ENCODE data around the gene SLC25A46.
"Not testable (repeated sequence)": the region's sequence is repeated elsewhere in the genome, so short reads cannot be mapped to it uniquely, and the experiment has no call there.

SLC25A46 gene

GRCh38 chr5:110738812-110739651 is at the start of gene SLC25A46:
SLC25A46 (plus strand) TSS chr5:110739007; CDS start chr5:110739120, 113 bp downstream.
- DNase-seq (ENCODE audit: low spot score) = peak; percentile 86

DNA sequence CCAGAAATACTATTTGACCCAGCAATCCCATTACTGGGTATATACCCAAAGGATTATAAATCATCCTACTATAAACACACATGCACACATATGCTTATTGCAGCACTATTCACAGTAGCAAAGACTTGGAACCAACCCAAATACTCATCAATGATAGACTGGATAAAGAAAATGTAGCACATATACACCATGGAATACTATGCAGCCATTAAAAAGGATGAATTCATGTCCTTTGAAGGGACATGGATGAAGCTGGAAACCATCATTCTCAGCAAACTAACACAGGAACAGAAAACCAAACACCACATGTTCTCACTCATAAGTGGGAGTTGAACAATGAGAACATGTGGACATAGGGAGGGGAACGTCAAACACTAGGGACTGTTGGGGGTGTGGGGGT is 48.2 kb upstream of the SLC25A46 start:
- not testable (repeated sequence) for DNase-seq (ENCODE audit: low spot score)

DNA sequence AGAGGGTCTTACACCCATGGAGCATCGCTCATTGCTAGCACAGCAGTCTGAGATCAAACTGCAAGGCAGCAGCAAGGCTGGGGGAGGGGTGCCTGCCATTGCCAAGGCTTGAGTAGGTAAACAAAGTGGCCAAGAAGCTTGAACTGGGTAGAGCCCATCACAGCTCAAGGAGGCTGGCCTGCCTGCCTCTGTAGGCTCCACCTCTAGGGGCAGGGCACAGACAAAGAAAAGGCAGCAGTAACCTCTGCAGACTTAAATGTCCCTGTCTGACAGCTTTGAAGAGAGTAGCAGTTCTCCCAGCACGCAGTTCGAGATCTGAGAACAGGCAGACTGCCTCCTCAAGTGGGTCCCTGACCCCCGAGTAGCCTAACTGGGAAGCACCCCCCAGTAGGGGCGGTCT is 46.1 kb upstream of the SLC25A46 start:
- DNase-seq (ENCODE audit: low spot score) = not testable (repeated sequence)

DNA sequence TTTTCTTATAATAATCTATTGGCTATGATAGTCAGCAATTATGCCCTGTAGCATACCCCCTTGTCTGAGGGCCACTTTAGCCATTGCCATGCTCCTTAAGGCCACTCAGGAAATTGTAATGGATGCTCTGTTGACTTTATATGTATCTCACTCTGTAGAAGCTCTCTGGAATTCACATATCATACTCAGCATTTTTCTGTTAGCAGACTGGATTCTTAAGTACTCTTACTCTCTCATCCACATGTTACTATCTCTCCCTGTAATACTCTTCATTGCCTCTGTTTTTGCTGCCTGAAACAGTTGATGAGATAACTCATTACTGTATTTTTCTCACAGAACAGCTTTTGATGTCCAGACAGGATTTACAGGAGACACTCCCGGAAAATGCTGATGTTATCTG is 36.5 kb upstream of the SLC25A46 start:
- no peak for DNase-seq (ENCODE audit: low spot score)

DNA sequence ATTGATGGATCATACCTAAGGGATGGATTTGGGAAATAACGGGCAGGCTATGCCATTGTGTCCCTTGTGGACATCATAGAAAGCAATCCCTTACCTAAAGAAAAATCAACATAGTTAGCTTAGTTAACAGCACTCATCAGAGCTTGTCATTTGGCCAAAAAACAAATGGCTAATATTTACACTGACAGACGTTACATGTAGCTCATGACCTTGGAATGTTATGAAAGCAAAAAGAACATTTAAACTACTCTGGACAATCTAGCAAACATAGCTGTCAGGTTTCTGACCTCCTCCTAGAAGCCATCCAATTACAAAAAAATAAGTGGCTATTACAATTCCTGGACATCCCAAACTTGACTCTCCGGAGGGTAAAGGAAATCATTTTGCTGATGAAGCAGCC is 36.1 kb upstream of the SLC25A46 start:
- no peak for DNase-seq (ENCODE audit: low spot score)

GRCh38 chr5:110703481-110703880 is 35.3 kb upstream of the SLC25A46 start:
- DNase-seq (ENCODE audit: low spot score) = no peak

DNA sequence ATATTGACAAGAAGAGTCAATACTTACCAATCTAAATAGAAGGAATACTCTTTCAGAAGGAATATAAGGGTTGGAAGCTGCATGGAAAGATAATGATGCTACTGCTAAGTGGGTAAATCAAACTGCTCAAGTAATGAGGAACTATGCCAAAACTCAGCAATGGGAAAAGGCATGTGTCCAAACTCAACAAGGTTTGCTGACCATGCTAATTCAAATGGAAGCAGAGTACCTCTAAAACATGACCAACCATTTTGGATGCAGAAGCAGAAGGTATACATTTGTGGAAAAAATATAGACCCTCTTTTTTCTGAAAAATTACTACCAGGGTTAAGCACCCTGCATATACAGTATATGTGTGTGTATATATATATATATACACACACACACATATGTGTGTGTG is 33.5 kb upstream of the SLC25A46 start:
- no peak for DNase-seq (ENCODE audit: low spot score)

DNA sequence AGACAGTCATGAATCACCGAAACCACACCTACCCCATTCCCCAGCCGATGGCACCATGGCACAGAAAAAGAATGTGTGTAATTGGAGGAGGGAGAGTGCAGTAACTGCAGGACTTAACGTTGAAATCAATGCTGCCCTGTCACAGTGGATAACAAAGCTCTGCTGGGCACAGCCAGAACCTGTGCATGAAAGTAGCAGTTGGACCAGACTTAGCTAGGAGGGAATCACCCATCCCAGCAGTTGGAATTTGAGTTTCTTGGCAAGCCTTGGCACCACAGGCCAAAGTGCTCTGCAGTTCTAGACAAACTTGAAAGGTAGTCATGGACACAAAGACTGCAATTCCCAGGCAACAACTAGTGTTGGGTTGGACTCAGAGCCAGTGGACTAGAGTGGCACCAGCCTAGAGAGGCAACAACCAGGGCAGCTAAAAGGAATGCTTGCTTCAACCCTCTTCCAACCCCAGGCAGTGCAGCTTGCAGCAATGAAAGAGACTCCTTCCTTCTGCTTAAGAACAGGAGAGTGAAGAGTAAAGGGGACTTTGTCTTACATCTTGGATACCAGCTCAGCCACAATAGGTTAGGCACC is 31.5 kb upstream of the SLC25A46 start:
- DNase-seq (ENCODE audit: low spot score) = no peak

DNA sequence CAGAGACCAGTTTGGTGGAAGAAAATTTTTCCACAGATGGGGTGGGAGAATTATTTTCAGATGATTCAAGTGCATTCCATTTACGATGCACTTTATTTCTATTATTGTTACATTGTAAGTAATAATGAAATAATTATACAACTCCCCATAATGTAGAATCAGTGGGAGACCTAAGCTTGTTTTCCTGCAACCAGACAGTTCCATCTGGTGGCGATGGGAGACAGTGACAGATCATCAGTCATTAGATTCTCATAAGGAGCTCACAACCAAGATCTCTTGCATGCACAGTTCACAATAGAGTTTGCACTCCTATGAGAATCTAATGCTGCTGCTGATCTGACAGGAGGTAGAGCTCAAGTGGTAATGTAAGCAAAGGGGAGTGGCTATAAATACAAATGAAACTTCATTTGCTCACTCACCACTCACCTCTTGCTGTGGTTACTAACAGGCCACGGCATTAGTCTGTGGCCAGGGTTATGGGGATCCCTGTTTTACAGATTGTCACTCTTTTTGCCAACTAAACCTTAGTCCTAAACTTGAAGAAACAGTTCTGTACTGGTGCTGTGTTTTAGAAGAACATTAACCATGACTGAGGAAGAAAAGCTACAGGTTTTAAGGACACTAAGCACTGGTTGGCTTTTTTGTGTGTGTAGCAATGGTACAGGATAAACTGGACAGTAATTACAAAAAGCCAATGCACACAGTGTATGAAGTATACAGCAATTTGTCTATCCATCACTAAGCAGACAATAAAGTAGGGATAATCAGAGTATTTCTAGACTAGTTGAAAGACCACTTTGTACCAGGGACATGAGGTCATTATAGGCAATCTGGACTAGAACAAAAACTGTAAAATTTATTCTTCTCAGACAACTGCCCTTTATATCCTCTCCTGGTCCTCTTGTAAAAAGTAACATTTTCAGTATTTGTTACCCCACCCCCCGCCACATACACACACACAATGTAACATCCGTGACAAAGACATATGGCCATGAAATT is 22.3 kb upstream of the SLC25A46 start:
- DNase-seq (ENCODE audit: low spot score) = no peak

DNA sequence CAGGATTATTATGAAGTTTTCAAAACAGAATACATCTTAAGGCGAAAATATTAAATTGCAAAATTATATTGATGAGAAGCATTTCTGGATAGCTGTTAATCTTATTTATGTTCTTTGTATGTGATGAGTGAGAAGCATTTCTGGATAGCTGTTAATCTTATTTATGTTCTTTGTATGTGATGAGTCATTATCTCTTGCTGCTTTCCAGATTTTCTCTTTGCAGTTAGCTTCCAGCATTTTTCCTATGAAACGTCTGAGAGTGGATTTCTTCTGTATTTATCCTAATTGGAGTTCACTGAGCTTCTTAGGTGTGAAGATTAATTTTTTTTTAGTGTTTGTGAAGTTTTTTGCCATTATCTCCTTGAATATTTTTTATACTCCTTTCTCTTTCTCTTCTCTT is 20.5 kb upstream of the SLC25A46 start:
- DNase-seq (ENCODE audit: low spot score) = no peak

GRCh38 chr5:110726249-110727024 is 12.4 kb upstream of the SLC25A46 start, which contains the start of gene TMEM232:
TMEM232 (minus strand) TSS chr5:110726671; CDS start chr5:110667352, 59,319 bp downstream.
- peak; percentile 9 for DNase-seq (ENCODE audit: low spot score)

DNA sequence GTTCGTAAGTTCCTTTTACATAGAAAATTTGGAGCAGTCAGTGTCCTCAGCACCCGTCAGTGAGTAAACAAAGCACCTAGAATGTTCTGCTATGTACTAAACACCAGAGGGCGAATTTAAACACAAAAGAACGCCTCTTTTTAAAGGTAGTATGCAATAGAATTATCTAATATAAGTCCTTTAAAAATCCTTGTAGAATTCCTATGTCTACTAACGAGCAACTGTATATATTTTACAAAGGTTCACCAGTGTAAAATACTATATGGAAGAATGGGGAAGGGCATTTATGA is 11.8 kb upstream of the SLC25A46 start:
- no peak for DNase-seq (ENCODE audit: low spot score)

DNA sequence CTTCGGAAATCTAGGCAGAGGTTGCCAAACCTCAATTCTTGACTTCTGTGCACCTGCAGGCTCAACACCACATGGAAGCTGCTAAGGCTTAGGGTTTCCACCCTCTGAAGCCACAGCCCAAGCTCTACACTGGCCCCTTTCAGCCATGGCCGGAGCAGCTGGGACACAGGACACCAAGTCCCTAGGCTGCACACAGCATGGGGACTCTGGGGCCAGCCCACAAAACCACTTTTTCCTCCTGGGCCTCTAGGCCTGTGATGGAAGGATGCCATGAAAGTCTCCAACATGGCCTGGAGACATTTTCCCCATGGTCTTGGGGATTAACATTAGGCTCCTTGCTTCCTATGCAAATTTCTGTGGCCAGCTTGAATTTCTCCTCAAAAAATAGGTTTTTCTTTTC is 7.3 kb upstream of the SLC25A46 start:
- DNase-seq (ENCODE audit: low spot score) = not testable (repeated sequence)

- DNase-seq (ENCODE audit: low spot score) = no peak
Measured at GRCh38 chr5:110734101-110734500, 4.7 kb upstream of the SLC25A46 start.

GRCh38 chr5:110735556-110735955 is 3.3 kb upstream of the SLC25A46 start:
- DNase-seq (ENCODE audit: low spot score) = no peak

- no peak for DNase-seq (ENCODE audit: low spot score)
Measured at GRCh38 chr5:110736753-110737152, 2.1 kb upstream of the SLC25A46 start.

- peak; percentile 77 for DNase-seq (ENCODE audit: low spot score)
Measured at GRCh38 chr5:110738503-110738811, 350 bp upstream of the SLC25A46 start.

GRCh38 chr5:110751902-110752762 is 13.3 kb downstream of the SLC25A46 start:
- no peak for DNase-seq (ENCODE audit: low spot score)

DNA sequence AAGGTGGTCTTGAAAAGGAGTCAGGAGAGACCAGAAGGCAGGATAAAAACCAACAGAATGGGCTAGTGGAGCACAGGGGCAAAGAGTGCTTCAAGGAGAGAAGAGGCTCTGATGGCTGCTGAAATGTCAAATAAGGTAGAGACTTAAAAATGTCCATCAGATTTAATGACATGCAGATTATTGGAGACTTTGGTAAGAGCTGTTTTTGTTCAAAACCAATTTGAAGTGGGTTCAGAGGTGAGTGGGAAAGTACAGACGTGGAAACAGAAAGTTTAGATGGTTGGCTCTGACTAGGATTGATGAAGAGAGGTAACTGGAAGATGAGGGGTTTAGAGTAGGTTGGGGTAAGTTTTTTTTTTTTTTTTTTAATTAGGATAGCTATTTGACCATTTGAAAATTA is 14.1 kb downstream of the SLC25A46 start:
- DNase-seq (ENCODE audit: low spot score) = no peak

DNA sequence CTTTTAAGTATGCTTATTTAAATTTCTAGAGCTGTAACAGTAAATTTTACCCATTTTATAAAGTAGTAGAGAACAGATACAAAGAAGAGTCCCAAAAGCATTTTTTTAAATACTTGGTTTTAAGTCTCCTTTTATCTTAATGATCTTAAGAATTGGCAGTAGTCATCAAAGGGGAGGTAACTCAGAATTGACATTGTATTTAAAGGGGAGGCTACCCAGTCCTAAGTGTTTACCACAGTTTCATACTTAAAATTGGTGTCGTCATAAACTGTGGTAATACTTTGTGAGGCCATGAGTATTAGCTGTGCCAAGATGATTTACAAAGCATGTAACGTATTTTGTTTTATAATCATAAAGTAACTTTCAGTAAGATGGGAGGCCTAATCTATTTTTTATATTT is 14.8 kb downstream of the SLC25A46 start:
- DNase-seq (ENCODE audit: low spot score) = no peak

GRCh38 chr5:110754181-110754580 is 15.4 kb downstream of the SLC25A46 start:
- no peak for DNase-seq (ENCODE audit: low spot score)

All from AG08395 (cell line).